GM19397 (cell line): ENCODE data around the gene OSCP1.

Experiments
- ATAC-seq: cut with Tn5 transposase; IDR thresholded peaks from one replicate; pipeline ENCODE4 v1.9.1; 2021; ENCODE audit warnings: mild to moderate bottlenecking, moderate library complexity; ENCODE audit not compliant: unreplicated experiment

The OSCP1 gene

GRCh38 chr1:36384542-36385409 lies 65.5 kb downstream of the OSCP1 start:
- ATAC-seq, result no peak

GRCh38 chr1:36383240-36383639 lies 67.0 kb downstream of the OSCP1 start:
- ATAC-seq, result no peak

GRCh38 chr1:36382669-36383068 lies 67.6 kb downstream of the OSCP1 start:
- no peak for ATAC-seq

GRCh38 chr1:36382231-36382630 lies 68.0 kb downstream of the OSCP1 start:
- ATAC-seq, result no peak

- ATAC-seq, result no peak
Measured at GRCh38 chr1:36381405-36381804, 68.8 kb downstream of the OSCP1 start.

- ATAC-seq, result no peak
Measured at GRCh38 chr1:36380782-36381181, 69.5 kb downstream of the OSCP1 start.

- ATAC-seq, result no peak
Measured at GRCh38 chr1:36380143-36380619, 70.1 kb downstream of the OSCP1 start.

GRCh38 chr1:36377791-36378492 lies 72.3 kb downstream of the OSCP1 start:
- ATAC-seq, result no peak

- ATAC-seq, result no peak
Measured at GRCh38 chr1:36372617-36373016, 77.6 kb downstream of the OSCP1 start.

GRCh38 chr1:36369061-36369861 lies 81.0 kb downstream of the OSCP1 start:
- ATAC-seq, result no peak
